HG03097 (cell line): ENCODE measurements around the gene MAP3K7CL.
"Not testable (repeated sequence)": the region's sequence is repeated elsewhere in the genome, so short reads cannot be mapped to it uniquely, and the experiment has no call there.

Experiments used
- ATAC-seq: cut with Tn5 transposase; IDR thresholded peaks from one replicate; pipeline ENCODE4 v1.9.1; 2021; ENCODE audit not compliant: unreplicated experiment, low FRiP score

MAP3K7CL gene

DNA sequence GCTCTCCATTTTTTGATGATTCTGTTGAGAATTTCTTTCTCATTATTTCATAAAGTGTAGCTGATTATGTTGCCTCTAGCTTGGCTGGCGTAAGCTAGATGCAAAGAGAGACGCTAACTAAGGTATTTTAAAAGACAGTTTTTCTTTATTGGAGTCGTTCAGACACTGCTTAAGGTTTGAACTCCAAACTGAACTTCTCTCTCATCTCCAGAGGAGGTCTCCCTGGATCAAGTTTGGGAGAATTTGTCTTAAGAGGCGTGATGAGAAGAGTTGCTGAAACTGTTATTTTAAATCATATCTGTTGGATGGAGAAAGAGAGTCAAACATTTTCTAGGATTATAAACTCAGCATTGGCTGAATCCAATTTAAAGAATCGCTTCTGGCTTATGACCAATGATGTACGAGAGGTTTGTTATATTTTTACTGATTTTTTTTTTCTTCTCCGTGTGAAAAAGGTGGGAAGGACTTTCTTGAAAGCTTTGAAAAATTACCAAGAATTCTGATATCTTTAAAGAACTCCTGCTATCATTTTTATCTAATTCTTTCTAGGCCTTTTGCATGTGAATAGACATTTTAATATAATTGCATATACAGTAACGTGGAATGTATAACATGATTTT, 34.0 kb downstream of the MAP3K7CL start:
- no peak for ATAC-seq

DNA sequence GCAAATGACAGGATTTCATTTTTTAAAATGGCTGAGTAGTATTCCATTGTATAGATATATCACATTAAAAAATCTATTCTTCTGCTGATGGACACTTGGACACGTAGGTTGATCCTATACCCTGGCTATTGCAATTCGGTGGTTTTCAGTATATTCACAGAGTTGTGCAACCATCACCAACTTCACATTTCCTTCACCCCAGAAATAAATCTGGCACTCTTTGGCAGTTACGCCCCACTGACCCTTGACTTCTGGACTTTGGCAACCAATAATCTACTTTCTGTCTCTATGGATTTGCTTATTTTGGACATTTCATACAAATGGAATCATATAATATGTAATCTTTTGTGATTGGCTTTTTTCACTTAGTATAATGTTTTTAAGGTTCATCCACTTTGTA, 35.9 kb downstream of the MAP3K7CL start:
- ATAC-seq, result no peak

DNA sequence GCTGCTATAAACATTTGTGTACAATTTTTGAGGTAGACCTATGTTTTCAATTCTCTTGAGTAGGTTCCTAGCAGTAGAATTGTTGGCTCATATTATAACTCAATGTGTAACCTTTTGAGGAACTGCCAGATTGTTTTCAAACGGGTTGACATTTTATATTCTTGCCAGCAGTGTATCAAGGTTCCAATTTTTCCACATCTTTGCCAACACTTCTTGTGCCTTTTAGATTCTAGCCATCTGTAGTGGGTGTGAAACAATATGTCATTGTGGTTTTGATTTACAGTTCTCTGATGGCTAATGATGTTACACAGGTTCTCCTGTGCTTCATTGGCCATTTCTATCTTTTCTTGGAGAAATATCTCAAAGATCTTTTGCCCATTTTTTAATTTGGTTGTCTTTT, 36.4 kb downstream of the MAP3K7CL start:
- no peak for ATAC-seq

DNA sequence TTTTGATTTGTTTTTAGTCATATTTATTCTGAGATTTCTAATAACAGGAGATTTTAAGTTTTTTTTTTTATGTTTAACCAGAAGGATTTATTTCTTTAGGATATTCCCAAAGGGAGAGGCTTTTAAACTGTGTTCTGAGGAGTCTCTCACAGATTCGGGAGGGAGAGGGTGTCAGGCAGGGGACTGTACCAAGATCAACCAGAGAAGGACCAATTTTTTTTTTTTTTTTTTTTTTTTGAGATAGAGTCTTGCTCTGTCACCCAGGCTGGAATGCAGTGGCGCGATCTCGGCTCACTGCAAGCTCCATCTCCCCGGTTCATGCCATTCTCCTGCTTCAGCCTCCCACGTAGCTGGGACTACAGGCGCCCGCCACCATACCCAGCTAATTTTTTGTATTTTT, 37.0 kb downstream of the MAP3K7CL start:
- not testable (repeated sequence) for ATAC-seq

DNA sequence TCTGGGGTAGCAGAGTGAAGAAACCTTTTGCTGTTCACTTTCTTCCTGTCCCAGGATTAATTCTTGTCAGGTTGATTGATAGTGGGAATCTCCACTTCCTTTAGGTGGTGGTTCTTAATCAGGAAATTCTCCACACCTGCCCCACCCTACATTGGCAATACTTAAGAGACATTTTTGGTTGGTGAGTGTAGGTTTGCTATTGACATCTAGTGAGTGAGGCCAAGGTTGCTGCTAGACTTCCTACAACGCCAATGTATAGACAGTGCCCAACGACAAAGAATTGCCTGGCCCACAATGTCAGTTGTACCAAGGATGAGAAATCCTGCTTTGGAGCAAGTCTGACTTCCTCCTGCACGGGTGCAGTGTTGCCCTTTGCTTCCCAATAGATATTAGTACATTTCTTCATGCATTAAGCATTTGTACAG, 38.5 kb downstream of the MAP3K7CL start:
- ATAC-seq, result no peak

DNA sequence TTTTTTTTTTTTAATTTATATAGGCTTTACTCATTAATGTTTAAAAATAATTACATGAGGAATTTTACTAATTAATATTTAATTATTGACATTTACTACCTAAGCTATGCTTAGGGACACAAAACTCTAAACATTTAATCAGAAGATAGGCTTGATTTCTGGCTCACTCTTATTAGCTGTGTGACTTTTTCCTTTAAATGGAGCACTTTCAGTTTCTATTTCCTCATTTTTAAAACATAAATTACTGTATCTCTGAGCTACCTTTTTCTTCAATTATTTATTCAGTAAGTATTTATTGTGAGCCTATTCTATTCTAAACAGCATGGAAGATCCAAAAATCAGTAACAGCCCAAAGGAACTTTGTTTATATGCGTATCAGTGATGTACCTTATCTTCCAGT, 40.5 kb downstream of the MAP3K7CL start:
- ATAC-seq, result no peak

DNA sequence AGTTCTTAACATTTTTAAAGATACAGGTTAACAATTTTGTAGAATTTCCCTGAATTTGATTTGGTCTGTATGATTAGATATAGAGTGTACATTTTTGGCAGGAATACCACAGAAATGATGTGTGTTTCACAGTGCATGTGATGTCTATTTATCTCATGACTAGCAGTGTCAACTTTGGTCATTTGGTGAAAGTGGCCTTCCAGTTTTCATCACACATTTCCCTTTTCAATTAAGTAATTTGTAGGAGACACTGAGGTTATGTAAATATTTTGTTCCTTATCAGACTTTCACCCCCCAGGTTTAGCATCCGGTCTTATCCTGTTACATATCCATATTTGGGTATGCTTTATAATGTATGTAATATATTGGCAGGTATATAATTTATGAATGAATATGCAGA, 41.8 kb downstream of the MAP3K7CL start:
- ATAC-seq, result no peak

DNA sequence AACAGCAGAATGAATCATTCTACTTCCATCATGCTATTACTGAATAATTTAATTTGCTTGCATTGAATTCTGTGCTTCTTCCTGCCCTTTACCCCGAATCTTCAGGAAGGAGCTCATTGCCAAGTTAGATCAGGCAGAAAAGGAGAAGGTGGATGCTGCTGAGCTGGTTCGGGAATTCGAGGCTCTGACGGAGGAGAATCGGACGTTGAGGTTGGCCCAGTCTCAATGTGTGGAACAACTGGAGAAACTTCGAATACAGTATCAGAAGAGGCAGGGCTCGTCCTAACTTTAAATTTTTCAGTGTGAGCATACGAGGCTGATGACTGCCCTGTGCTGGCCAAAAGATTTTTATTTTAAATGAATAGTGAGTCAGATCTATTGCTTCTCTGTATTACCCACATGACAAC, 44.2 kb downstream of the MAP3K7CL start:
- ATAC-seq, result no peak

DNA sequence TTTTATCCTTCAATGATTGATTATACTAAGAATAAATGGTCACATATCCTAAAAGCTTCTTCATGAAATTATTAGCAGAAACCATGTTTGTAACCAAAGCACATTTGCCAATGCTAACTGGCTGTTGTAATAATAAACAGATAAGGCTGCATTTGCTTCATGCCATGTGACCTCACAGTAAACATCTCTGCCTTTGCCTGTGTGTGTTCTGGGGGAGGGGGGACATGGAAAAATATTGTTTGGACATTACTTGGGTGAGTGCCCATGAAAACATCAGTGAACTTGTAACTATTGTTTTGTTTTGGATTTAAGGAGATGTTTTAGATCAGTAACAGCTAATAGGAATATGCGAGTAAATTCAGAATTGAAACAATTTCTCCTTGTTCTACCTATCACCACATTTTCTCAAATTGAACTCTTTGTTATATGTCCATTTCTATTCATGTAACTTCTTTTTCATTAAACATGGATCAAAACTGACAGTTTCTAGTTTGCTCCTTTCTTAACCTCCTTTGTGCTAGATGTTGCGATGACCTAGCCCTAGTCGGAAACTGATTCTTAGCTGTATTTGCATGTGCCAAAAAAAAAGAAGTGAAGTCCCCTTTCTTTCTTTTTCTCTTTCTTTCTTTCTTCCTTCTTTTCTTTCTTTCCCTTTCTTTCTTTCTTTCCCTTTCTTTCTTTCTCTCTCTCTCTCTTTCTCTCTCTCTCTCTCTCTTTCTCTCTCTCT, 45.1 kb downstream of the MAP3K7CL start:
- no peak for ATAC-seq

DNA sequence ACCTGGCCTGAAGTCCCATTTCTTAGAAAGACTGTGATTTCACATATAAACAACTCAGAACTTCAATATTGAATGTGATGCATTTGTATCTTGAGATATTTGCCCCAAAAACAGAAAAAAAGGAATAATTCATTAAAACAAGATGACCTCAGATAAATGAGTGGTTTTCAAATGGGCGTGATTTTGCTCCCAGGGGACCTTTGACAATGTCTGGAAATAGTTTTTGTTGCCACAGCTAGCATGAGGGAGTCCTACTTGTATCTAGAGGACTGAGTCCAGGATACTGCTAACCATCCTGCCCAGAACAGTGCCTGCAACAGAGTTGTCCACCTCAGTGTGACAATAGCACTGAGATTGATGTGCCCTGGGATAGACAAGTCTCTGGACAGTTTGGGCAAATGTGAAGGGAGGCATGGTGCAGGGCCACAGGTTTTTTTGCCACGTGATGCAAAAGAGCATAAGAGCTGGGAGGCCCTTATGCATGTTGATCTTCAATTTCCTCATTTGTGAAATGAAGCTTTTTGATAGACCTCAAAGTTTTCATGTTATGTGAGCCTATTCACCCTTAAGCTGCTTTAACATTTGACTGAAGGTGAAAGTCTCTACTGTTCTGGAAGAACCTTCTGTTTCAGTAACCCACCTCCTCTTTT, 46.2 kb downstream of the MAP3K7CL start:
- ATAC-seq, result no peak

DNA sequence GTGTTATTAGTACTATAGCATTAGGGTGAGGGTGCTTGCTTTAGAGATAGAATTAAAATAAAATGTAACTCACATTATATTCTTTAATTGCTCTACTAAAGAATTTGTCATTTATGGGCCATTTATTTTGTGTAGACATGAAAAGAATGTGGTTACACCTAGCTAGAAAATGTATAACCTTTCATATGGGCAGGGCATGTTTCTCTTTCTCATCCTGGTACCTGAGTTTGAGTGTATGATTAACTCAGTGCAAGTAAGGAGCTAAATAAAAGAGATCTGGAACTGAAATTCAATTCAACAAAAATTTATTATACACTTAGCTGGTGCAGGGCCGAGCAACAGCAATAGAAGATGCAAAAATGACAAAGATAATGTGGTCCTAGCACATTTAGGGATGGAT, 47.4 kb downstream of the MAP3K7CL start:
- ATAC-seq, result no peak

DNA sequence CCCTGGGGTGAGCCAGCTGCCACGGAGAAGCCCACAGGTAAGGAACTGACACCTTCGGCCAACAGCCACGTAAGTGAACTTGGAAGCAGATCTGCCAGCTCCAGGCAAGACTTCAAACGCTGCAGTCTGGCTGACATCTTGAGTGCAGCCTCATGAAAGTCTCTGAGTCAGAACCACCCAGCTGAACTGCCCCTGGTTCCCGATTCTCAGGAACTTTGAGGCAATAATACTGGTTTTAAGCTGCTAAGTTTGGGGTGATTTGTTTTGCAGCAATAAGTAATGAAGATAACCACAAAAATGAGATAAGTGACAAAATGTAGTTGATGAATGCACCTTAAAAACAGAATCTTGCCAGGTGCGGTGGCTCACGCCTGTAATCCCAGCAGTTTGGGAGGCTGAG, 48.5 kb downstream of the MAP3K7CL start:
- ATAC-seq, result no peak

DNA sequence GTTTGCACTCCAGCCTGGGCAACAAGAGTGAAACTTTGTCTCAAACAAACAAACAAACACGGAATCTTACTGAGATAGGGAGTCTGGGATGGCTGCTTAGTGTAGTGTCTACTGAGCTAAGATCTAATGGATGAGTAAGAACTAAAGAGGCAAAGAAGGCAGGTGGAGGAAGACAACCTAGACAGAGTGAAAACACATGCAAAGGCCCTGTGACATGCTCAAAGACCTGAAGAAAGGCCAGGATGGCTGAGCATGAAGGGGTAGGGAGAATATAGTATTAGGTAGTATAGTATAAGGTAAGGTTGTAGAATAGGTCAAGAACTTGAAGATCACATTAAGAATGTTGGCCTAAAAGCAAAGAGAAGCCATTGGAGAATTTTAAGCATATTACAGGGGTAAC, 49.1 kb downstream of the MAP3K7CL start:
- no peak for ATAC-seq

DNA sequence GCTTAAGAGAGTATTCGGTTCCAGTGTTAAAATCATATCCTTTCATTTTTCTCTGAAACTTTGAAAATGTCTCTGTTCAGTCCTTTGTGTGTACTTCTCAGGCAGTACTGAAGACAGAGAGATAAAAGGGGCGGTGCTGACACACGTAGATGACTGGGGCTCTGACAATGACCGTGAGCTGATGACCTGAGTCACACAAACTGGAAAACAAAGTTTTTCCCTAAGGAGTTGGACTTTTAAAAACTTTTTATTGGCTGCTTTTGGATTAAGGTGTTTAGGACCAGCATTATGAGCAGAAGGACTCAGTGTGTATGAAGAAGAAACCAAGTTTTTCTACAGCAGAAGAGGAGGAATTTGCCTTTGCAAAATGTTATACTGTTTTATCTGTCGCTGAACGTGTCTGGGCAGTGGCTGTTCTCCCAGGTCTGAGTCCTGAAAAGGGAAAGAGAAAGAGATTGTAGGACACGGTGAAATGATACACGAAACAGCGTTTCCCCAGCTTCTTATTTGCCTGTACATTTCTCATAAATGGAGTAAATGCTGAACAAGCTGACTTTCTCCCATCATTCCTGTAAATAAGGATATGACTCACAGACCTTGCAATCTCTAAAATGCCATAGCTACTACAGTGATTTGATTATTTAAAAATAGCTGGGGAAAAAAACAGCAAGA, 51.5 kb downstream of the MAP3K7CL start:
- no peak for ATAC-seq

DNA sequence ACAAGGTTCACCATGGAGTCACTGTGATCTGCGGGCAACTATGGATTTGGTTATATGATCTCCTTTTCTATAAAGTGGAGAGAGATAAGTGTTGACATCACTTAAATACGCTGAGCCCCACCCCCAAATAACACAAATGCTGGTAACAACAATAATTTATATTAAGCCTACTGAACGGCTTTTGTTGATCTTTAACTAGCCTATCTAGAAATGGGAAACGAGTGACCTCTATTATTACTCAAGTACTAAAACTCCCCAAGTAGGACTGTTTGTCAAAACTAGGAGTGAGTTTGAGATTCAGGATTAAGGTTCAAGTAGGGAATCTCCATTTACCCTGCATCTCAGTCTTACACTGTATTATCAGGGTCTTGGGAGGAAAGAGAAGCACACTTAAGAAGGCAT, 52.2 kb downstream of the MAP3K7CL start:
- ATAC-seq, result no peak

DNA sequence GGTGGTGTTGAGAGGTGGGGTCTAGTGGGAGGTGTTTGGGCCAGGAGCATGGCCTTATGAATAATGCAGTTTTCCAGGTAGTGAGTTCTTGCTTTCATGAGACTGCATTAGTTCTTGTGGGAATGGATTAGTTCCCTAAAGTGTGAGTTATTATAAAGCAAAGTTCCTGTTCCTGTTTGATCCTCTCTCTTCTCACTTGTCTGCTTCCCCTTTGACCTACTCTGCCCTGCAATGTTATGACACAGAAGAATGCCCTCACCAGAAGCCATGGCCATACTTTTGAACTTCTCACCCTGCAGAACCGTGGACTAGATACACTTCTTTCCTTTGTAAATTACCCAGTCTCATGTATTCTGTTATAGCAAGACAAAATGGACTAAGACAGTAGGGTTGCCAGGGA, 53.6 kb downstream of the MAP3K7CL start:
- no peak for ATAC-seq

DNA sequence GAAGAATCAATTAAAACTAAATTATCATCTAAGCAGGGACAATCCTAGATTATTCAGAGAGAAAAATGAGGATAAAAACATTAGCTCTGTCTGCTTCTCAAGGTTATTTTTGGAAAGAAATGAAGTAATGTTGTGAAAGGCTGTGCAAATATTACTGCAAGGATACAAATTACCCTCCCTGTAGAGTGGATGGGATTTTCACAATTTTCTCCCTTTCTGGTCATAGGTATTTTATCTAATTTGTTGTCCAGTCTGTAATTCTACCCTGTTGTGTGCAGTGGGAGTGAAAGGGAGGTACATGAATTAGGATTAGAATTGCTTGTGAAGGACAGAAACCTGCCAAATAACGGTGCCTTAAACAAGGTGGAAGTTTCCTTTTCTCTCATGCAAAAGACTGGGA, 54.7 kb downstream of the MAP3K7CL start:
- ATAC-seq, result no peak

DNA sequence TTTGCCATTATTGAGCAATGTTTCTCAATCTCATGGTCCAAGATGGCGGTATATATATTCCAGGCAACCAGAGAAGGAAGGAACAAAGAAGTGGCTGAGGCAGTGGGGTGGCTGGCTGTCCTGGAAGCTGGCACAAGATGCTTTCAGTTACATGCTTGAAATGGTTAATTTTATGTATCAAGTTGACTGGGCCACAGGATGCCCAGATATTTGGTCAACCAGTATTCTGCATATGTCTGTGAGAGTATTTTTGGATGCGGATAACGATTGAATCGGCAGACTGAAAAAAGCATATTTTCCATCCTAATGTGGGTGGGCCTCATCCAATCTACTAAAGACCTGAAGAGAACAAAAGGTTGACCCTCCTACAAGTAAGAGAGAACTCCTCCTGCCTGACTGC, 55.2 kb downstream of the MAP3K7CL start:
- no peak for ATAC-seq

DNA sequence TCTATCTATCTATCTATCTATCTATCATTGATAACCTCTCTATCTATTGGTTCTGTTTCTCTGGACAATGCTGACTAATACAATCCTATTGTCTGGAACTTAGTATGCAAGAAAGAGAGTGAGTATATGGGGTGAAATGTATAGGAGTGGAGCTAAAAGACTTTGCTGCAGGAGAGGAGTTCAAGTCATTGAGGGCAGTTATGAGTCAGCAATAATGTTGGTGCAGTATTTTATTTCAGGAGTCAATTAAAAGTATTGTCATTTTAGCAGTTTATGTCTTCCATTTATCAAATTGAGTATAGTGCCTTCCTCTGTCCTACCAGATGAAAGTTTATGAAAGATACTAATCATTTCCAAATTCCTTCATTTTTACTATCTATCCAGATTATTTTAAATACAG, 55.8 kb downstream of the MAP3K7CL start:
- no peak for ATAC-seq

DNA sequence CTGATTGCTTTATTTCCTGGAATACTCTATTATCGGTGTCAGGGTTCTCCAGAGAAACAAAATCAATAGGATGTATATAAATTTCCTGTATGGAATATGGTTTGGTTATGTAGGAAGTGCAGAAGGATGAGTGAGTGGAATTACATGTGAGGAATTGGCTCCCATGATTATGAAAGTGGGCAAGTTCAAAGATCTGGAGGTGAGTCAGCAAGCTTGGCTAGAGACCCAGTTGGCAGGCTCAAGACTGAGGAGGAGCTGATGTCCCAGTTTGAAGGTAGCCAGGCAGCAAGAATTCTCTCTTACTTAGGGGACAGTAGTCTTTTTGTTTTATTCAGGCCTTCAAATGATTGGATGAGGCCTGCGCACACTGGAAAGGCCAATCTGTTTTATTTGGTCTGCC, 57.5 kb downstream of the MAP3K7CL start:
- no peak for ATAC-seq

DNA sequence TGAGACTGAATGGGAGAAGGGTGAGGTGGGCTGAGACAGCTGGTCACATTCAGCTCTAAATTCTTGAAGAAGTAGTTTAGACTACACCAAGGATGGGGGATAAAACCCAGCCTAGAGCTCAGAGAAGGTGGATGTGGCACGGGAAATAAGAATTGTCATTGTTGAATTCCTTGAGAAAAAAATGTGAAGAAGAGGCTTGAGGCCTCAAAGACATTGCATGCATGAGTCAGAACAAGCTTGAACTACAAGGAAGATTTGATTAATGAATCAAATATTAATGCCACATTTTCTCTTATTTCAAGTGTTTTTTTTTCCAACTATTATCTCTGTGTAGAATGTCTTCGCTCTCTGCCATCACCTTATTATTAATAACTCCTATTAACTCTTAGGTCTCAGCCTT, 58.9 kb downstream of the MAP3K7CL start:
- no peak for ATAC-seq

DNA sequence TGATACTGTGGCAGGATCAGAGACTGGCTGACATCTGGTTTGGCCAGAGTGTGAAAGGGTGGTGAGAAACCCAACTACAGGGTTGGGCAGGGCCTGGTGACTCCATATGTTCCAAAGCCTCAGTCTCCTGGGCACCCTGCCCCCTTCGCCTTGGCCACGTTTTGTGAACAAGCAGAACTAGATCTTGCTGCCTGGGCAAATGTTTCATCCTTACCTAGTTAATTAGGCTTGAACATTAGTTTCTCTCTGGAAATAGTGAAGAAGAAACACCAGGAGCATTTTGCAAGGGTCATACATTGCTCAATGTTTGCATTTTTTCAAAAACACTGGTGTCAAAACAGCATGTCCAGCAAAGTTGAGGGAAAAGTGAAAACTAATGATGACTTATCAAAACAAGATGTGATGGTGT, 60.5 kb downstream of the MAP3K7CL start:
- ATAC-seq, result no peak
